Measurements from ENCODE around the gene DAPK3.
A peak's percentile ranks its signal among the peaks of the same experiment; 100 is the strongest.
"Not testable (repeated sequence)": the region's sequence is repeated elsewhere in the genome, so short reads cannot be mapped to it uniquely, and the experiment has no call there.

DAPK3 gene

GRCh38 chr19:4005436-4005835 is 34.5 kb upstream of the DAPK3 start:
- not testable (repeated sequence) for DNase-seq (ENCODE audit: low read depth)

- DNase-seq (ENCODE audit: low read depth): not testable (repeated sequence)
Observed at GRCh38 chr19:4000798-4001197, 29.9 kb upstream of the DAPK3 start.

GRCh38 chr19:3998667-3999412 is 27.9 kb upstream of the DAPK3 start:
- not testable (repeated sequence) for DNase-seq (ENCODE audit: low read depth)

GRCh38 chr19:3995607-3996006 is 24.7 kb upstream of the DAPK3 start:
- DNase-seq (ENCODE audit: low read depth): no peak

- DNase-seq (ENCODE audit: low read depth): no peak
Observed at GRCh38 chr19:3990815-3991117, 19.9 kb upstream of the DAPK3 start.

- peak; percentile 78 for DNase-seq (ENCODE audit: low read depth)
Observed at GRCh38 chr19:3987619-3988371, 16.9 kb upstream of the DAPK3 start.

GRCh38 chr19:3986260-3987041 is 15.6 kb upstream of the DAPK3 start:
- no peak for DNase-seq (ENCODE audit: low read depth)

- DNase-seq (ENCODE audit: low read depth): no peak
Observed at GRCh38 chr19:3985643-3986259, 14.9 kb upstream of the DAPK3 start.

- DNase-seq (ENCODE audit: low read depth): peak; percentile 80
Observed at GRCh38 chr19:3984908-3985642, 14.2 kb upstream of the DAPK3 start, which contains the start of gene EEF2. Gene EEF2, minus strand, starts transcription at chr19:3985463. Its CDS starts 83 bp downstream, at chr19:3985380.

GRCh38 chr19:3984584-3984907 is 13.6 kb upstream of the DAPK3 start:
- no peak for DNase-seq (ENCODE audit: low read depth)

- no peak for DNase-seq (ENCODE audit: low read depth)
Observed at GRCh38 chr19:3983936-3984583, 13.2 kb upstream of the DAPK3 start.

- DNase-seq (ENCODE audit: low read depth): no peak
Observed at GRCh38 chr19:3983542-3983914, 12.6 kb upstream of the DAPK3 start.

GRCh38 chr19:3982701-3983541 is 12.0 kb upstream of the DAPK3 start:
- no peak for DNase-seq (ENCODE audit: low read depth)

GRCh38 chr19:3981736-3982681 is 11.1 kb upstream of the DAPK3 start:
- no peak for DNase-seq (ENCODE audit: low read depth)

- no peak for DNase-seq (ENCODE audit: low read depth)
Observed at GRCh38 chr19:3981373-3981735, 10.5 kb upstream of the DAPK3 start.

- DNase-seq (ENCODE audit: low read depth): no peak
Observed at GRCh38 chr19:3980353-3981251, 9.7 kb upstream of the DAPK3 start.

GRCh38 chr19:3979674-3980352 is 8.9 kb upstream of the DAPK3 start:
- no peak for DNase-seq (ENCODE audit: low read depth)

- DNase-seq (ENCODE audit: low read depth): no peak
Observed at GRCh38 chr19:3979289-3979673, 8.4 kb upstream of the DAPK3 start.

Measured in T-helper 22 cell (primary cell).